K562 (cell line): Measurements from ENCODE around the gene DGCR8. TPM values are rescaled to one million over a fixed set of nuclear protein-coding genes. Genes with fewer than 3 reads are reported as not detected.

ENCODE experiments used
- CHD2 ChIP-seq: IDR thresholded peaks from 2 replicates; pipeline ENCODE4 v1.6.1; 2011; ENCODE audit warnings: low read depth, low read length
- ETS2 ChIP-seq: IDR thresholded peaks from 2 replicates; pipeline ENCODE4 v1.6.1; 2016; ENCODE audit warnings: borderline replicate concordance, missing genetic modification characterization, mild to moderate bottlenecking, moderate library complexity, missing compliant biosample characterization; ENCODE audit not compliant: poor library complexity, severe bottlenecking
- MAFF ChIP-seq: IDR thresholded peaks from 2 replicates; pipeline ENCODE4 v1.6.1; 2012; ENCODE audit warnings: low read length, improper control_type of control experiment
- MCM3 ChIP-seq: fragments of 450-650 bp; IDR thresholded peaks from 2 replicates; pipeline ENCODE4 v1.6.1; 2016
- MEIS2 ChIP-seq: fragments of 450-650 bp; IDR thresholded peaks from 2 replicates; pipeline ENCODE4 v1.6.1; 2014; ENCODE audit warnings: mild to moderate bottlenecking; ENCODE audit not compliant: partially characterized antibody
- NFE2L1 ChIP-seq: fragments of 450-650 bp; IDR thresholded peaks from 2 replicates; pipeline ENCODE4 v1.6.1; 2016; ENCODE audit warnings: missing genetic modification characterization, low read depth, mild to moderate bottlenecking, missing compliant biosample characterization, moderate library complexity, borderline replicate concordance
- NR3C1 ChIP-seq: sonication (generic); formaldehyde crosslinking; IDR thresholded peaks from 2 replicates; pipeline ENCODE4 v1.8.1; 2022; ENCODE audit warnings: missing genetic modification reagents
- POLR3A ChIP-seq: IDR thresholded peaks from 2 replicates; pipeline ENCODE4 v1.6.1; 2011; ENCODE audit warnings: borderline replicate concordance, mild to moderate bottlenecking, moderate library complexity; ENCODE audit not compliant: insufficient read length, insufficient read depth; ENCODE audit errors: extremely low read depth
- RBFOX2 ChIP-seq: fragments of 200-400 bp; formaldehyde crosslinking; IDR thresholded peaks from 2 replicates; pipeline ENCODE4 v1.6.1; 2017; ENCODE audit warnings: low read depth, mild to moderate bottlenecking, low read length, moderate library complexity
- RBM17 ChIP-seq: fragments of 200-400 bp; formaldehyde crosslinking; IDR thresholded peaks from 2 replicates; pipeline ENCODE4 v1.6.1; 2017; ENCODE audit warnings: low read depth, mild to moderate bottlenecking, low read length, borderline replicate concordance
- RNF219 ChIP-seq: fragments of 250-450 bp; sonication (Bioruptor Pico); IDR thresholded peaks from 2 replicates; pipeline ENCODE4 v1.5.0; 2022; ENCODE audit warnings: mild to moderate bottlenecking
- SIN3B ChIP-seq: fragments of 450-650 bp; IDR thresholded peaks from 2 replicates; pipeline ENCODE4 v1.6.1; 2017; ENCODE audit warnings: low read depth, mild to moderate bottlenecking, moderate library complexity
- SREBF1 ChIP-seq: fragments of 150-350 bp; IDR thresholded peaks from 2 replicates; pipeline ENCODE4 v1.6.1; 2014; ENCODE audit warnings: antibody characterized with exemption, low read depth, low read length, borderline replicate concordance
- TEAD1 ChIP-seq, 2 experiments: fragments of 450-650 bp in 1 of 2; sonication (generic) in 1 of 2; formaldehyde crosslinking; IDR thresholded peaks; 2 replicates each; pipeline versions ENCODE4 v1.4.0 to v1.8.0; 2020 to 2022; ENCODE audit warnings: mild to moderate bottlenecking in 2 of 2, missing genetic modification reagents in 1 of 2
- THRB ChIP-seq: fragments of 450-650 bp; formaldehyde crosslinking; conservative IDR thresholded peaks from 2 replicates; pipeline ENCODE4 v1.4.0; 2022; ENCODE audit warnings: mild to moderate bottlenecking, missing genetic modification characterization
- ZC3H4 ChIP-seq: sonication (generic); formaldehyde crosslinking; IDR thresholded peaks from 2 replicates; pipeline ENCODE4 v1.9.0; 2021; ENCODE audit warnings: missing genetic modification reagents, borderline replicate concordance
- ZNF324 ChIP-seq: fragments of 250-450 bp; sonication (Bioruptor Pico); IDR thresholded peaks from 2 replicates; pipeline ENCODE4 v1.4.0; 2020; ENCODE audit warnings: mild to moderate bottlenecking
- polyA plus RNA-seq, 8 experiments: library from polyadenylated mRNA; depleted of rRNA in 4 of 8; stranded (reverse) in 5 of 8; unstranded in 3 of 8; fragments of >200 nt; fragmentation: Nextera tagmentation in 2 of 8; fragmentation: Illumina TruSeq in 1 of 8; extraction: Ambion mirVana in 2 of 8; extraction: Trizol in 1 of 8; gene quantifications; 2 replicates each; pipeline versions ENCODE4 v1.2.1 to v1.2.3, GENCODE V29; 2011 to 2014; ENCODE audit warnings: inconsistent platforms in 1 of 8, missing spikeins in 1 of 8
- total RNA-seq, 7 experiments: library from RNA; depleted of rRNA in 6 of 7; stranded (reverse); fragments of >200 nt in 6 of 7; fragmentation: Illumina TruSeq in 2 of 7; extraction: Trizol in 2 of 7; gene quantifications; 2 replicates each; pipeline versions ENCODE4 v1.2.1 to v1.2.3, GENCODE V29; 2011 to 2021; ENCODE audit warnings: low replicate concordance in 1 of 7
- TF ChIP-seq, protein P1 (sequence below), 2 experiments: fragments of 250-450 bp in 1 of 2; fragments of 450-650 bp in 1 of 2; sonication (Bioruptor Pico) in 1 of 2; IDR thresholded peaks; 2 replicates each; pipeline versions ENCODE4 v1.6.1 to v1.8.0; 2016 to 2021; ENCODE audit warnings: mild to moderate bottlenecking in 2 of 2, moderate library complexity in 2 of 2, missing compliant biosample characterization in 1 of 2, missing genetic modification characterization in 1 of 2
- TF ChIP-seq, protein P2 (sequence below): fragments of 250-450 bp; sonication (Bioruptor Pico); IDR thresholded peaks from 2 replicates; pipeline ENCODE4 v1.4.0; 2020; ENCODE audit warnings: mild to moderate bottlenecking, moderate library complexity

Gene DGCR8
- total and polyA plus RNA-seq, 9 of the 15 experiments (the other 6 are each of a cell fraction or from before 2014, with no cell fraction given) = 5.9 to 144 (median 80.1) TPM

DNA sequence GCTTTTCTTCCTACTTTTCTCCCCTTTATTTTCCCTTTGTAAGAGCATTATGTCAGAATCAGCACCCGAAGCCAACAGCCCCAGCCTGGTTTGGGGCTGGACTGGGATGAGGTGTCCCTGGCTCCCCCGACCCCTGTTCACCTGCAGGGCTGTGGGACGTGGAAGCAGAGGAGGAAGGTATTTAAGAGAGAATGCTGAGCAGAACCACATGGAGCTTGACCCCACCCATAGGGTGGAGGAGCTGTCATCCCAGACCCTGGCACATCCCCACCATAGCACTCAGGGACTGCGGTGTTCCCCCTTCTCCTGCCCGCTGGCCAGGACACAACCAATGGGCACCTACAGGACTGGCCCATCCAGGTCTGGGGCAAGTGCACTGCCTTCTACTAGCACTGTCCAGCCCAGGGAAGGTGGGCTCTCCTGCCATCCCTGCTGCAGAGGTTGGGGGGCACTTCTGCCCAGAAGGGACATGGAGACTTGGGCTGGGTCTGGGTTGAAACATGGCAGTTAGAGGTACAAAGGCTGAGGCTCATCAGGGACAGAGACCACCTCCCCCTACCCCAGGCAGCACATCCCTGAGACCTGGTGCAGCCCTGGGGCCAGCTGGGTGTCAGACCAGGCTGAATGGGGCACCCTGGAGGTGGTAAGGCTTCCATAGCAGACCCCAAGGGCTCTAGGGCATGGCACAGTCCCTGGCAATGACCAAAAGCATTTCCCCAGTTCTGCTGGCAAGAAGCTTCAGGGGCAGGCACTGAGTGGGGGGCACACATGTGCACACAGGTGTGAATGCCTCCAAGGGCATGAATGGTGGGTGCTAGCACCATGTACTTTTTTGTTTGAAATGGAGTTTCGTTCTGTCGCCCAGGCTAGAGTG lies 39.5 kb upstream of the DGCR8 start (continued):
- TF ChIP-seq THRB (CRISPR knock-in tag) (no peak), MCM3 (no peak), RBFOX2 (0 out of 2 replicates have a peak, but pooled peaks have one; percentile 13), MEIS2 (no peak), NR3C1 (CRISPR knock-in tag) (peak; percentile 66; the same call in 1 of the 2 replicates), ETS2 (tag) (no peak), RBM17 (no peak), ZNF324 (CRISPR knock-in tag) (no peak), SREBF1 (no peak), SIN3B (no peak), CHD2 (0 out of 2 replicates have a peak, but pooled peaks have one; percentile 15), MAFF (no peak), NFE2L1 (tag) (no peak), TEAD1 (CRISPR knock-in tag; IDR thresholded peaks at IDR 0.05) (no peak), ZC3H4 (CRISPR knock-in tag) (no peak), RNF219 (CRISPR knock-in tag) (no peak), POLR3A (no peak)
- TF ChIP-seq, protein P1, sequence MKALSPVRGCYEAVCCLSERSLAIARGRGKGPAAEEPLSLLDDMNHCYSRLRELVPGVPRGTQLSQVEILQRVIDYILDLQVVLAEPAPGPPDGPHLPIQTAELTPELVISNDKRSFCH (CRISPR knock-in tag; IDR thresholded peaks at IDR 0.05) = no peak
- TF ChIP-seq, protein P1 (tag; IDR thresholded peaks at IDR 0.05) = 0 out of 2 replicates have a peak, but pooled peaks have one; percentile 38
- TF ChIP-seq, protein P2, sequence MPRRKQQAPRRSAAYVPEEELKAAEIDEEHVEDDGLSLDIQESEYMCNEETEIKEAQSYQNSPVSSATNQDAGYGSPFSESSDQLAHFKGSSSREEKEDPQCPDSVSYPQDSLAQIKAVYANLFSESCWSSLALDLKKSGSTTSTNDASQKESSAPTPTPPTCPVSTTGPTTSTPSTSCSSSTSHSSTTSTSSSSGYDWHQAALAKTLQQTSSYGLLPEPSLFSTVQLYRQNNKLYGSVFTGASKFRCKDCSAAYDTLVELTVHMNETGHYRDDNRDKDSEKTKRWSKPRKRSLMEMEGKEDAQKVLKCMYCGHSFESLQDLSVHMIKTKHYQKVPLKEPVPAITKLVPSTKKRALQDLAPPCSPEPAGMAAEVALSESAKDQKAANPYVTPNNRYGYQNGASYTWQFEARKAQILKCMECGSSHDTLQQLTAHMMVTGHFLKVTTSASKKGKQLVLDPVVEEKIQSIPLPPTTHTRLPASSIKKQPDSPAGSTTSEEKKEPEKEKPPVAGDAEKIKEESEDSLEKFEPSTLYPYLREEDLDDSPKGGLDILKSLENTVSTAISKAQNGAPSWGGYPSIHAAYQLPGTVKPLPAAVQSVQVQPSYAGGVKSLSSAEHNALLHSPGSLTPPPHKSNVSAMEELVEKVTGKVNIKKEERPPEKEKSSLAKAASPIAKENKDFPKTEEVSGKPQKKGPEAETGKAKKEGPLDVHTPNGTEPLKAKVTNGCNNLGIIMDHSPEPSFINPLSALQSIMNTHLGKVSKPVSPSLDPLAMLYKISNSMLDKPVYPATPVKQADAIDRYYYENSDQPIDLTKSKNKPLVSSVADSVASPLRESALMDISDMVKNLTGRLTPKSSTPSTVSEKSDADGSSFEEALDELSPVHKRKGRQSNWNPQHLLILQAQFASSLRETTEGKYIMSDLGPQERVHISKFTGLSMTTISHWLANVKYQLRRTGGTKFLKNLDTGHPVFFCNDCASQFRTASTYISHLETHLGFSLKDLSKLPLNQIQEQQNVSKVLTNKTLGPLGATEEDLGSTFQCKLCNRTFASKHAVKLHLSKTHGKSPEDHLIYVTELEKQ = no peak
